A673 (cell line): ENCODE results near the gene NAT8L. TPM values are rescaled to one million over a fixed set of nuclear protein-coding genes. Genes with fewer than 3 reads are reported as not detected.

Experiments
- BruUV-seq: library from RNA; stranded (reverse); fragments of 400-500 nt; replicated peaks from 2 replicates; lab custom pipeline; 2021; lab: Mats Ljungman, UMichigan
- CTCF ChIA-PET: fragments of 300-600 bp; sonication (Branson Sonifier 250); formaldehyde crosslinking; loops from one replicate; lab custom pipeline; 2022; ENCODE audit warnings: antibody characterized with exemption; lab: Charles Lee
- POLR2A ChIA-PET: fragments of 300-600 bp; sonication (Branson Sonifier 250); formaldehyde crosslinking; loops from one replicate; lab custom pipeline; 2022; ENCODE audit warnings: antibody characterized with exemption; ENCODE audit not compliant: low non-redundant PET; lab: Charles Lee
- DNase-seq: peaks from one replicate; pipeline ENCODE4 v3.0.0-alpha.2; 2015; ENCODE audit warnings: low spot score
- H3K27ac ChIP-seq: fragments of 200-600 bp; sonication (generic); 2 replicates; pipeline ENCODE4 v1.5.1; 2016; ENCODE audit warnings: mixed run types, low read depth, mild to moderate bottlenecking, mixed read lengths, antibody characterized with exemption, low read length; ENCODE audit not compliant: poor library complexity, severe bottlenecking
- H3K27me3 ChIP-seq: fragments of 200-600 bp; sonication (generic); replicated peaks from 2 replicates; pipeline ENCODE4 v1.6.1; 2017; ENCODE audit warnings: mixed run types, low read depth, mild to moderate bottlenecking, mixed read lengths, antibody characterized with exemption, low read length; ENCODE audit not compliant: insufficient read depth, poor library complexity
- H3K36me3 ChIP-seq: fragments of 200-600 bp; sonication (generic); 2 replicates; pipeline ENCODE4 v1.6.1; 2016; ENCODE audit warnings: mixed run types, mild to moderate bottlenecking, mixed read lengths, antibody characterized with exemption, low read length; ENCODE audit not compliant: insufficient read depth, poor library complexity, severe bottlenecking
- H3K4me1 ChIP-seq: fragments of 200-600 bp; sonication (generic); 2 replicates; pipeline ENCODE4 v1.6.1; 2017; ENCODE audit warnings: mixed run types, mild to moderate bottlenecking, mixed read lengths, antibody characterized with exemption, low read length; ENCODE audit not compliant: insufficient read depth, poor library complexity, severe bottlenecking
- H3K4me3 ChIP-seq: fragments of 200-600 bp; sonication (generic); 2 replicates; pipeline ENCODE4 v1.5.1; 2016; ENCODE audit warnings: low read depth, mixed run types, mild to moderate bottlenecking, mixed read lengths, low read length; ENCODE audit not compliant: poor library complexity, severe bottlenecking
- H3K9me3 ChIP-seq: fragments of 200-600 bp; sonication (generic); 2 replicates; pipeline ENCODE4 v1.6.1; 2016; ENCODE audit warnings: mixed run types, low read depth, mild to moderate bottlenecking, mixed read lengths, antibody characterized with exemption, low read length; ENCODE audit not compliant: poor library complexity, severe bottlenecking
- EZH2 ChIP-seq: fragments of 200-600 bp; sonication (generic); IDR thresholded peaks from 2 replicates; pipeline ENCODE4 v1.6.1; 2017; ENCODE audit warnings: borderline replicate concordance, low read depth, mild to moderate bottlenecking, mixed read lengths, antibody characterized with exemption, low read length; ENCODE audit not compliant: poor library complexity, severe bottlenecking
- intact Hi-C: fragments of 100-400 bp; cut with micrococcal nuclease; formaldehyde crosslinking; loops from one replicate; pipeline ENCODE4 v1.10.0; 2022; ENCODE audit not compliant: unreplicated experiment
- total RNA-seq: library from RNA; stranded (reverse); gene quantifications from 2 replicates; pipeline ENCODE4 v1.2.3, GENCODE V29; 2021
- TF ChIP-seq, protein P1 (sequence below): fragments of 300-800, 200-600 bp; sonication (generic); conservative IDR thresholded peaks from 2 replicates; pipeline ENCODE4 v1.5.1; 2017; ENCODE audit warnings: low read depth, mild to moderate bottlenecking, antibody characterized with exemption, low read length, moderate library complexity, mixed read lengths

The NAT8L gene
- total RNA-seq, 1 experiment from 2014 or later: 2.5 TPM

DNA sequence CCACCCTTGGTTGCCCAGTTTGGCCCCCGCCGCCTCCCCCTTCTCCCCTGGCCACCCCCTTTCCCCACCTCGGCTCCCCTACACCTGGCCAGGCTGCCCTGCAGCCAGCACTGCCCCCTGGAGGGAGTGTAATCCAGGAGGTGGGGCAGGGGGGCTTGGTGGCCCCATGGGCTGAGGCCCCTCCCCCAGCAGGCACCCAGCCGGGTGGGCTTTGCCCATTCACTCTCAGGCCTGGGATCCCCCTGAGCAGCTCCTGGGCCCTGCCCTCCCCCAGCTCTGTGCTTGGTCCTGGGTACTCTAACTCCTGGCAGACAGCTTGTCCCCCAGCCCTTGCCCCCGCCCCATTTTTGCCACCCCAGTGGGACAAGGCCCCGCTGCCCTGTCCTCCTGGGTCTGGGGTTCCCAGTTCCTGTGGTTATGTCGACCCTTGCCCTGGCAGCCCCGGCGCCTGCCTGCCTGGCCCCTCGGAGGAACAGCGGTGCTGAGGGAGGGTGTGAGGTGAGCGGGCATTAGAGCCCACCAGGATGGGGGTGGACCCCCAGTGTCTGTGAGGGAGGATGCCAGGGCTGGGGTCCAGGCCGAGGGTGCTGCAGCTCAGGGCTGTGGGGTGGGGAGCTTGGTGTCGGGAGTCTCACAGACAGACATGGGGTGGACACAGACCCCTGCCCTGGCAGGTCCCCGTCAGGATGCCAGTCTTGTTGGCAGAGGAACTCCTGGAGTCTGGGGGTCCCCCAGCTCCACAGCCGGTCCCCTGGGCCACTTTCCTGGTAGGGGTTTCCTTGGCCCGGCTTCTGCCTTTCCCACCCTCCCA lies 10.2 kb downstream of the NAT8L start:
- Histone ChIP-seq H3K9me3 (no peaks in the 10 kb centered on the region), H3K36me3 (no peaks in the 10 kb centered on the region), H3K4me1 (no peaks in the 10 kb centered on the region), H3K4me3 (no peak overlapping the region), H3K27me3 (no peaks in the 10 kb centered on the region), H3K27ac (no peak overlapping the region)
- intact Hi-C loops: no loop called here
- ChIA-PET CTCF (no interaction called here), POLR2A (no interaction called here)
- DNase-seq: no peak
- no peak for TF ChIP-seq EZH2
- TF ChIP-seq, protein P1, sequence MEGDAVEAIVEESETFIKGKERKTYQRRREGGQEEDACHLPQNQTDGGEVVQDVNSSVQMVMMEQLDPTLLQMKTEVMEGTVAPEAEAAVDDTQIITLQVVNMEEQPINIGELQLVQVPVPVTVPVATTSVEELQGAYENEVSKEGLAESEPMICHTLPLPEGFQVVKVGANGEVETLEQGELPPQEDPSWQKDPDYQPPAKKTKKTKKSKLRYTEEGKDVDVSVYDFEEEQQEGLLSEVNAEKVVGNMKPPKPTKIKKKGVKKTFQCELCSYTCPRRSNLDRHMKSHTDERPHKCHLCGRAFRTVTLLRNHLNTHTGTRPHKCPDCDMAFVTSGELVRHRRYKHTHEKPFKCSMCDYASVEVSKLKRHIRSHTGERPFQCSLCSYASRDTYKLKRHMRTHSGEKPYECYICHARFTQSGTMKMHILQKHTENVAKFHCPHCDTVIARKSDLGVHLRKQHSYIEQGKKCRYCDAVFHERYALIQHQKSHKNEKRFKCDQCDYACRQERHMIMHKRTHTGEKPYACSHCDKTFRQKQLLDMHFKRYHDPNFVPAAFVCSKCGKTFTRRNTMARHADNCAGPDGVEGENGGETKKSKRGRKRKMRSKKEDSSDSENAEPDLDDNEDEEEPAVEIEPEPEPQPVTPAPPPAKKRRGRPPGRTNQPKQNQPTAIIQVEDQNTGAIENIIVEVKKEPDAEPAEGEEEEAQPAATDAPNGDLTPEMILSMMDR: no peak
- BruUV-seq: no TSS peak

DNA sequence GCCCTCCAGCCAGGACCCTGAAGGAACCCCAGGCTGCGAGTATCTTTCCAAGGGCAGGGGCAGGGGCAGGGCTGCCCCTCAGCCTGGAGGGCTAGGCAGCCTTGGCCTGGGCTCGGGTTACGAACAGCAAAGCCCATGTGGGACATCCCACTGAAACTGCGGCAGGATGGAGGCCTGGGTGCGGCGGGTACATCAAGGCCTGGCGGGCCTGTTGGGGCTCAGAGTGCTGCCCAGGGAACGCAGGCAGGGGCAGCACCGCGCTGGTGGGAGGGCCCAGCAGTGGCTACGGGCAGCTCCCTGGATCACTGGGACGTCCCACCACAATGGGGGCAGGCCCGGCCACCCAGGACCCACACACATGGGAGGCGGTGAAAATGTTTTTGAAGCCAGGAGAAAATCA lies 10.9 kb downstream of the NAT8L start:
- no peaks in the 10 kb centered on the region for H3K4me1 ChIP-seq
- CTCF ChIA-PET: no interaction called here

DNA sequence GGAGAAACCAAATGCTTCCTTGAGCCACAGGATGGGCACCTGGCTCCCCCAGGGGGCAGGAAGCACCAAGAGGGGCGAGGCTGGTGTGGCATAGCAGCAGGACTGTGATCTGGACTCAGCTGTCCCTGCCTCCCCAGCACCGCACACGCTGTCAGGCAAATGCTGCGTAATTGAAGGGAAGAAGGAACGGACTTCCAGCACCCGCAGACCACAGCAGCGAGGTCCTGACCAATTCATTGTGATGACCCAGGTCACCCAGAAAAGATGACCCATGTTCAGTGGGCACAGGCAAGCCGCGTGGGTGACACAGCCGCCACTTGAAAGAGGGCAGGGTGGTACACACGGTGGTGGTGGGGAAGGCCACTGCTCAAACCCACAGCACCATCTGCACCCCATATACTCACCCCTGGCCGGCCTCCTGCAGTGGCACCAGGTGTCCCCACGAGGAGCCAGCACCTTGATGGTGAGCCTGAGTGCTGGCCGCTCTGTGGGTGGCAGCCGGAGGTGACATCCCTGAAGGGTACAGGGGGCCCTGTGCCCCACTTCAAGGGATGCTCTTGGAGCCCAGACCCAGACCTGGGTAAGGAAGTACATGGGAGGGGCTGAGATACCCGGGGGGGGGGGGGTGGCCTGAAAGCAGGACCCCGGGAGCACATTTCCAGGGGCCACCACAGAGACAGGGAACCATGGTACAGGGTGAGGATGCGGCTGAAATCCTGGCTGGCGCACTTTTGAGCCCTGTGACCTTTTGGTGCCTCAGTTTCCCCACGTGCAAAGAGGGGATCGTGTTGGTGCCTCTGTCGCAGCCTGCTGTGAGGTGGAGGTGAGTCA lies 11.5 kb downstream of the NAT8L start:
- no peaks in the 10 kb centered on the region for H3K4me1 ChIP-seq
- no peaks in the 10 kb centered on the region for H3K36me3 ChIP-seq
- no peaks in the 10 kb centered on the region for H3K9me3 ChIP-seq
- POLR2A ChIA-PET: no interaction called here
- no peak overlapping the region for H3K4me3 ChIP-seq
- BruUV-seq: no TSS peak
- no peak for DNase-seq
- no peaks in the 10 kb centered on the region for H3K27me3 ChIP-seq
- intact Hi-C loops: no loop called here
- no peak overlapping the region for H3K27ac ChIP-seq
- CTCF ChIA-PET: no interaction called here
- no peak for TF ChIP-seq EZH2
- TF ChIP-seq, protein P1: no peak

More for the DNA sequence above, 10.9 kb downstream of the NAT8L start:
- POLR2A ChIA-PET: no interaction called here
- Histone ChIP-seq H3K27ac (no peak overlapping the region), H3K36me3 (no peaks in the 10 kb centered on the region), H3K4me3 (no peak overlapping the region), H3K27me3 (no peaks in the 10 kb centered on the region), H3K9me3 (no peaks in the 10 kb centered on the region)
- intact Hi-C loops: no loop called here
- TF ChIP-seq, protein P1: no peak
- no peak for TF ChIP-seq EZH2
- no peak for DNase-seq
- BruUV-seq: no TSS peak
